Esophagus mucosa (tissue), 1 donor: ENCODE data around the gene C16orf96. TPM values are rescaled to one million over a fixed set of nuclear protein-coding genes. Genes with fewer than 3 reads are reported as not detected.

Experiments used
- ATAC-seq: fragments of 200-7000 bp; cut with Tn5 transposase; one replicate; pipeline ENCODE4 v1.9.1; 2020
- total RNA-seq: library from RNA; stranded (reverse); gene quantifications from one replicate; pipeline ENCODE4 v1.2.4, GENCODE V29; 2023
- donor health status: DM: yes; HTN: yes; CAD: no.

Gene C16orf96
- total RNA-seq, 1 donor from 2014 or later: 0.04 TPM

- no peak for ATAC-seq
Observed at GRCh38 chr16:4601864-4602186, 45.7 kb downstream of the C16orf96 start.

- ATAC-seq: peak; percentile 12
Observed at GRCh38 chr16:4602331-4602730, 46.2 kb downstream of the C16orf96 start.

- ATAC-seq: no peak
Observed at GRCh38 chr16:4603624-4604170, 47.6 kb downstream of the C16orf96 start.

GRCh38 chr16:4604401-4604800 lies 48.3 kb downstream of the C16orf96 start:
- no peak for ATAC-seq

GRCh38 chr16:4606354-4606753 lies 50.2 kb downstream of the C16orf96 start:
- ATAC-seq: no peak

GRCh38 chr16:4607841-4608703 lies 51.9 kb downstream of the C16orf96 start:
- ATAC-seq: no peak

GRCh38 chr16:4608704-4608980 lies 52.5 kb downstream of the C16orf96 start:
- ATAC-seq: no peak

GRCh38 chr16:4609200-4610010 lies 53.3 kb downstream of the C16orf96 start:
- no peak for ATAC-seq

- ATAC-seq: no peak
Observed at GRCh38 chr16:4610011-4611005, 54.2 kb downstream of the C16orf96 start.

GRCh38 chr16:4611337-4612021 lies 55.3 kb downstream of the C16orf96 start:
- no peak for ATAC-seq

- no peak for ATAC-seq
Observed at GRCh38 chr16:4612474-4612931, 56.4 kb downstream of the C16orf96 start.

GRCh38 chr16:4612977-4613635 lies 57.0 kb downstream of the C16orf96 start:
- ATAC-seq: peak; percentile 16

GRCh38 chr16:4613636-4614570 lies 57.8 kb downstream of the C16orf96 start:
- no peak for ATAC-seq

GRCh38 chr16:4614571-4615383 lies 58.6 kb downstream of the C16orf96 start, which contains the start of gene UBALD1:
Gene UBALD1, minus strand, starts transcription at chr16:4614888. Its CDS starts 91 bp downstream, at chr16:4614797.
- ATAC-seq: peak; percentile 70

- ATAC-seq: peak; percentile 0
Observed at GRCh38 chr16:4615384-4616046, 59.4 kb downstream of the C16orf96 start.

GRCh38 chr16:4616047-4616811 lies 60.1 kb downstream of the C16orf96 start:
- peak; percentile 89 for ATAC-seq

- no peak for ATAC-seq
Observed at GRCh38 chr16:4617880-4618279, 61.7 kb downstream of the C16orf96 start.
